GM23338 (cell line): ENCODE data around the gene B3GAT3. TPM values are rescaled to one million over a fixed set of nuclear protein-coding genes. Genes with fewer than 3 reads are reported as not detected.
A peak's percentile ranks its signal among the peaks of the same experiment; 100 is the strongest.

Experiments used
- ATAC-seq: fragments of 200-7000 bp; cut with Tn5 transposase; 3 replicates; pipeline ENCODE4 v1.9.1; 2020
- DNase-seq: peaks from one replicate; pipeline ENCODE4 v3.0.0-alpha.2; 2015; ENCODE audit warnings: low spot score
- H2AFZ ChIP-seq: fragments of 200-600 bp; sonication (generic); 2 replicates; pipeline ENCODE4 v1.8.0; 2016; ENCODE audit warnings: antibody characterized with exemption, mild to moderate bottlenecking, moderate library complexity
- H3F3A ChIP-seq: fragments of 200-600 bp; sonication (generic); replicated peaks from 2 replicates; pipeline ENCODE4 v1.8.0; 2017; ENCODE audit warnings: antibody characterized with exemption, mixed run types, low read depth
- H3K27ac ChIP-seq: fragments of 200-600 bp; sonication (generic); 2 replicates; pipeline ENCODE4 v1.6.1; 2016; ENCODE audit warnings: low read depth
- H3K27me3 ChIP-seq: fragments of 200-600 bp; sonication (generic); 2 replicates; pipeline ENCODE4 v1.8.0; 2016; ENCODE audit warnings: mild to moderate bottlenecking, mixed run types, moderate library complexity; ENCODE audit not compliant: insufficient read depth
- H3K36me3 ChIP-seq: fragments of 200-600 bp; sonication (generic); 2 replicates; pipeline ENCODE4 v1.8.0; 2016; ENCODE audit warnings: mild to moderate bottlenecking; ENCODE audit not compliant: insufficient read depth
- H3K4me1 ChIP-seq: fragments of 200-600 bp; sonication (generic); 2 replicates; pipeline ENCODE4 v1.8.0; 2016; ENCODE audit warnings: mild to moderate bottlenecking, moderate library complexity; ENCODE audit not compliant: insufficient read depth
- H3K4me2 ChIP-seq: fragments of 200-600 bp; sonication (generic); 2 replicates; pipeline ENCODE4 v1.7.1; 2017; ENCODE audit warnings: mixed run types
- H3K4me3 ChIP-seq: fragments of 200-600 bp; sonication (generic); 2 replicates; pipeline ENCODE4 v1.6.1; 2016; ENCODE audit warnings: mixed run types
- H3K79me2 ChIP-seq: fragments of 200-600 bp; sonication (generic); replicated peaks from 2 replicates; pipeline ENCODE4 v1.8.0; 2017; ENCODE audit warnings: mild to moderate bottlenecking; ENCODE audit not compliant: insufficient read depth
- H3K9me2 ChIP-seq: fragments of 200-600 bp; sonication (generic); 2 replicates; pipeline ENCODE4 v1.8.0; 2017; ENCODE audit not compliant: insufficient read depth
- H4K20me1 ChIP-seq: fragments of 200-600 bp; sonication (generic); replicated peaks from 2 replicates; pipeline ENCODE4 v1.8.0; 2017; ENCODE audit warnings: mild to moderate bottlenecking; ENCODE audit not compliant: insufficient read depth
- H3K27ac Mint-ChIP-seq: 2 replicates; pipeline ENCODE4 v1.8.0; 2020; ENCODE audit warnings: inconsistent platforms, mild to moderate bottlenecking, moderate library complexity, mixed read lengths
- H3K27me3 Mint-ChIP-seq: 3 replicates; pipeline ENCODE4 v1.8.0; 2022; ENCODE audit warnings: low read depth, mild to moderate bottlenecking, moderate library complexity, mixed read lengths, inconsistent platforms; ENCODE audit not compliant: insufficient read depth, poor library complexity
- H3K36me3 Mint-ChIP-seq: 3 replicates; pipeline ENCODE4 v1.8.0; 2021; ENCODE audit warnings: low read depth, mild to moderate bottlenecking, inconsistent platforms, moderate library complexity, mixed read lengths
- H3K4me1 Mint-ChIP-seq: 3 replicates; pipeline ENCODE4 v1.8.0; 2020; ENCODE audit warnings: mild to moderate bottlenecking, inconsistent platforms, mixed read lengths
- H3K4me3 Mint-ChIP-seq: 3 replicates; pipeline ENCODE4 v1.8.0; 2021; ENCODE audit warnings: moderate library complexity, mild to moderate bottlenecking, inconsistent platforms, mixed read lengths
- H3K9me3 Mint-ChIP-seq: 3 replicates; pipeline ENCODE4 v1.8.0; 2020; ENCODE audit warnings: moderate library complexity, mild to moderate bottlenecking, inconsistent platforms, mixed read lengths
- CREB1 ChIP-seq: fragments of 250-450 bp; sonication (Bioruptor Pico); IDR thresholded peaks from 2 replicates; pipeline ENCODE4 v1.5.0; 2020; ENCODE audit warnings: low read depth, mild to moderate bottlenecking, moderate library complexity
- CTCF ChIP-seq, 2 experiments: fragments of 200-600 bp in 1 of 2; sonication (generic) in 1 of 2; conservative IDR thresholded peaks; 2 replicates each; pipeline versions ENCODE4 v1.5.1 to v1.6.1; 2016 to 2017; ENCODE audit warnings: antibody characterized with exemption in 2 of 2, low read depth in 2 of 2, mild to moderate bottlenecking in 2 of 2, moderate library complexity in 1 of 2
- ETS1 ChIP-seq: IDR thresholded peaks from 2 replicates; pipeline ENCODE4 v1.6.1; 2016; ENCODE audit warnings: antibody characterized with exemption
- EZH2 ChIP-seq: fragments of 200-600 bp; sonication (generic); IDR thresholded peaks from one replicate; pipeline ENCODE4 v1.8.0; 2017; ENCODE audit warnings: antibody characterized with exemption, mild to moderate bottlenecking, low read depth; ENCODE audit not compliant: unreplicated experiment
- JUNB ChIP-seq: IDR thresholded peaks from one replicate; pipeline ENCODE4 v1.6.1; 2016; ENCODE audit warnings: antibody characterized with exemption; ENCODE audit not compliant: unreplicated experiment
- NANOG ChIP-seq: IDR thresholded peaks from 2 replicates; pipeline ENCODE4 v1.6.1; 2016; ENCODE audit warnings: antibody characterized with exemption, borderline replicate concordance
- POLR2AphosphoS5 ChIP-seq: IDR thresholded peaks from 2 replicates; pipeline ENCODE4 v1.6.1; 2016; ENCODE audit warnings: antibody characterized with exemption, low read depth
- REST ChIP-seq: IDR thresholded peaks from one replicate; pipeline ENCODE4 v1.6.1; 2018; ENCODE audit warnings: antibody characterized with exemption; ENCODE audit not compliant: unreplicated experiment
- STAT1 ChIP-seq: IDR thresholded peaks from one replicate; pipeline ENCODE4 v1.6.1; 2016; ENCODE audit warnings: antibody characterized with exemption; ENCODE audit not compliant: unreplicated experiment
- ZNF114 ChIP-seq: fragments of 250-450 bp; sonication (Bioruptor Pico); IDR thresholded peaks from 2 replicates; pipeline ENCODE4 v1.5.0; 2020; ENCODE audit warnings: mild to moderate bottlenecking, moderate library complexity
- ZNF331 ChIP-seq: fragments of 250-450 bp; sonication (Bioruptor Pico); IDR thresholded peaks from 2 replicates; pipeline ENCODE4 v1.5.0; 2020; ENCODE audit warnings: low read depth, mild to moderate bottlenecking, moderate library complexity
- ZNF462 ChIP-seq: fragments of 250-450 bp; sonication (Bioruptor Pico); IDR thresholded peaks from 2 replicates; pipeline ENCODE4 v1.5.0; 2020; ENCODE audit warnings: mild to moderate bottlenecking, moderate library complexity
- long read RNA-seq: library from polyadenylated mRNA; unstranded; transcript quantifications from one replicate; pipeline ENCODE4 v2.0.0, GENCODE V29; 2020; ENCODE audit not compliant: unreplicated experiment
- polyA plus RNA-seq: library from polyadenylated mRNA; unstranded; fragments of >200 nt; fragmentation: Nextera tagmentation; extraction: Ambion mirVana; gene quantifications from 2 replicates; pipeline ENCODE4 v1.2.1, GENCODE V29; 2016
- total RNA-seq: library from RNA; depleted of rRNA; stranded (reverse); fragments of >200 nt; shearing (Covaris generic); gene quantifications from 2 replicates; pipeline ENCODE4 v1.2.3, GENCODE V29; 2014; rRNA removed

The B3GAT3 gene
- total RNA-seq = 18.4 and 21.1 TPM in 2 replicates
- 16.4 and 16.6 TPM in 2 replicates for polyA plus RNA-seq
- long read RNA-seq, transcript B3GAT3-201 (5 exons, 1,641 nt) = major isoform, 54 of 65 reads
- long read RNA-seq, partial matches to known transcripts = 4 of 65 reads
- long read RNA-seq, other reads (novel, unspliced or antisense) = 6 of 65 reads

- Histone ChIP-seq H3K4me1 (peaks cover 12% of the 10 kb centered on the region), H3K36me3 (peaks cover 17% of the 10 kb centered on the region), H2AFZ (peak within 1 kb of the TSS; percentile 38), H3K27ac (peak within 1 kb of the TSS; percentile 88), H4K20me1 (no peaks in the 10 kb centered on the region), H3K79me2 (peaks cover 8% of the 10 kb centered on the region; the same call in 1 of the 2 replicates), H3K27me3 (no peaks in the 10 kb centered on the region), H3F3A (peaks cover 39% of the 10 kb centered on the region), H3K4me2 (peak within 1 kb of the TSS; percentile 90), H3K4me3 (peak within 1 kb of the TSS; percentile 87), H3K9me2 (no peaks in the 10 kb centered on the region)
- H3K4me1 Mint-ChIP-seq = peaks cover 16% of the 10 kb centered on the region
- DNase-seq = peak; percentile 98
- ATAC-seq = peak; percentile 94
- H3K36me3 Mint-ChIP-seq = peaks cover 31% of the 10 kb centered on the region
- peaks cover 9% of the 10 kb centered on the region for H3K27me3 Mint-ChIP-seq
- H3K9me3 Mint-ChIP-seq = no peaks in the 10 kb centered on the region
- peak within 1 kb of the TSS; percentile 96 for H3K27ac Mint-ChIP-seq
- peak within 1 kb of the TSS; percentile 94 for H3K4me3 Mint-ChIP-seq
- TF ChIP-seq EZH2 (no peak), ZNF114 (CRISPR knock-in tag) (no peak), STAT1 (no peak), JUNB (no peak), ZNF331 (CRISPR knock-in tag) (no peak), REST (no peak), NANOG (no peak), ZNF462 (CRISPR knock-in tag) (no peak), CREB1 (CRISPR knock-in tag) (peak; percentile 99), POLR2AphosphoS5 (peak; percentile 95), CTCF (conservative IDR thresholded peaks at IDR 0.05; ENCODE audit: low read depth in 2 of 2) (0 out of 4 replicates have a peak, but pooled peaks of 1 of the 2 experiments have one; percentile 9), ETS1 (peak; percentile 91)
Measured at GRCh38 chr11:62621567-62622470, at the start of gene B3GAT3. Gene B3GAT3 (minus strand): TSS chr11:62621986. CDS start chr11:62621947, 39 bp downstream.
